Astrocyte (in vitro differentiated cells and primary cell): Measurements from ENCODE around the gene CERT1. TPM values are rescaled to one million over a fixed set of nuclear protein-coding genes. Genes with fewer than 3 reads are reported as not detected.

Experiments
- DNase-seq: peaks from one replicate; pipeline ENCODE4 v3.0.0-alpha.2; 2010; ENCODE audit warnings: low read depth
- FAIRE-seq: peaks from 2 replicates; lab custom pipeline; 2011; peaks lifted over from hg19 to GRCh38; lab: Jason Lieb, UNC
- H2AFZ ChIP-seq: 2 replicates; pipeline ENCODE4 v1.6.0; 2012; ENCODE audit warnings: low read depth, low read length, inconsistent platforms
- H3K27ac ChIP-seq: 2 replicates; pipeline ENCODE4 v1.5.1; 2011; ENCODE audit warnings: low read depth, low read length, inconsistent platforms
- H3K27me3 ChIP-seq: 2 replicates; pipeline ENCODE4 v1.6.0; 2011; ENCODE audit warnings: low read length, inconsistent platforms; ENCODE audit not compliant: insufficient read depth
- H3K36me3 ChIP-seq: 2 replicates; pipeline ENCODE4 v1.5.1; 2011; ENCODE audit warnings: low read length, inconsistent platforms; ENCODE audit not compliant: insufficient read depth
- H3K4me1 ChIP-seq: 2 replicates; pipeline ENCODE4 v1.5.1; 2011; ENCODE audit warnings: low read length, inconsistent platforms; ENCODE audit not compliant: insufficient read depth
- H3K4me2 ChIP-seq: 2 replicates; pipeline ENCODE4 v1.6.0; 2012; ENCODE audit warnings: low read length, inconsistent platforms
- H3K4me3 ChIP-seq: 2 replicates; pipeline ENCODE4 v1.5.1; 2011; ENCODE audit warnings: low read depth, mild to moderate bottlenecking, low read length, inconsistent platforms; ENCODE audit not compliant: insufficient read depth
- H3K79me2 ChIP-seq: 2 replicates; pipeline ENCODE4 v1.6.0; 2012; ENCODE audit warnings: mild to moderate bottlenecking, low read length, inconsistent platforms; ENCODE audit not compliant: insufficient read depth
- H3K9ac ChIP-seq: 2 replicates; pipeline ENCODE4 v1.6.0; 2012; ENCODE audit warnings: mild to moderate bottlenecking, low read length, inconsistent platforms
- H3K9me3 ChIP-seq: 2 replicates; pipeline ENCODE4 v1.5.1; 2012; ENCODE audit warnings: low read depth, mild to moderate bottlenecking, low read length, inconsistent platforms; ENCODE audit not compliant: insufficient read depth
- H4K20me1 ChIP-seq: 2 replicates; pipeline ENCODE4 v1.6.0; 2012; ENCODE audit warnings: low read length, inconsistent platforms; ENCODE audit not compliant: insufficient read depth
- H3K27ac Mint-ChIP-seq: one replicate; pipeline ENCODE4 v1.8.0; 2021; ENCODE audit warnings: mild to moderate bottlenecking, mixed read lengths; ENCODE audit not compliant: unreplicated experiment
- H3K27me3 Mint-ChIP-seq: one replicate; pipeline ENCODE4 v1.8.0; 2021; ENCODE audit warnings: low read depth, mixed read lengths; ENCODE audit not compliant: unreplicated experiment
- H3K36me3 Mint-ChIP-seq: one replicate; pipeline ENCODE4 v1.8.0; 2021; ENCODE audit warnings: low read depth, mixed read lengths; ENCODE audit not compliant: unreplicated experiment
- H3K4me1 Mint-ChIP-seq: one replicate; pipeline ENCODE4 v1.8.0; 2021; ENCODE audit warnings: low read depth, mixed read lengths; ENCODE audit not compliant: unreplicated experiment
- H3K4me3 Mint-ChIP-seq: one replicate; pipeline ENCODE4 v1.8.0; 2021; ENCODE audit warnings: mild to moderate bottlenecking, moderate library complexity, mixed read lengths; ENCODE audit not compliant: unreplicated experiment
- H3K9me3 Mint-ChIP-seq: one replicate; pipeline ENCODE4 v1.8.0; 2021; ENCODE audit warnings: mild to moderate bottlenecking, mixed read lengths; ENCODE audit not compliant: unreplicated experiment
- CTCF ChIP-seq: IDR thresholded peaks from 2 replicates; pipeline ENCODE4 v1.5.1; 2011; ENCODE audit warnings: low read depth, mild to moderate bottlenecking, inconsistent platforms, low read length, moderate library complexity; ENCODE audit not compliant: insufficient read depth
- EZH2 ChIP-seq: IDR thresholded peaks from 2 replicates; pipeline ENCODE4 v1.6.1; 2012; ENCODE audit warnings: mild to moderate bottlenecking, low read length, inconsistent platforms; ENCODE audit not compliant: insufficient read depth
- total RNA-seq: library from RNA; stranded (reverse); gene quantifications from 2 replicates; pipeline ENCODE4 v1.2.1, GENCODE V29; 2021

CERT1 gene
- total RNA-seq, 1 donor from 2014 or later = 29.6 TPM

- Histone ChIP-seq H2AFZ (no peak overlapping the region), H3K9ac (no peak overlapping the region), H3K27ac (peak overlapping the region; percentile 8), H3K4me3 (no peak overlapping the region), H3K79me2 (peaks cover 97% of the 10 kb centered on the region), H4K20me1 (peaks cover 39% of the 10 kb centered on the region), H3K9me3 (no peaks in the 10 kb centered on the region), H3K36me3 (no peaks in the 10 kb centered on the region), H3K4me1 (peaks cover 3% of the 10 kb centered on the region), H3K4me2 (peak overlapping the region; percentile 23), H3K27me3 (no peaks in the 10 kb centered on the region)
- Mint-ChIP-seq H3K27me3 (no peaks in the 10 kb centered on the region), H3K27ac (no peak overlapping the region), H3K36me3 (peaks cover 12% of the 10 kb centered on the region), H3K4me3 (no peak overlapping the region), H3K9me3 (peaks cover 6% of the 10 kb centered on the region), H3K4me1 (peaks cover 19% of the 10 kb centered on the region)
- DNase-seq (no peak), FAIRE-seq (no peak)
- TF ChIP-seq CTCF (no peak), EZH2 (no peak)
Observed at GRCh38 chr5:75522542-75522941, 11.1 kb upstream of the CERT1 start.

DNA sequence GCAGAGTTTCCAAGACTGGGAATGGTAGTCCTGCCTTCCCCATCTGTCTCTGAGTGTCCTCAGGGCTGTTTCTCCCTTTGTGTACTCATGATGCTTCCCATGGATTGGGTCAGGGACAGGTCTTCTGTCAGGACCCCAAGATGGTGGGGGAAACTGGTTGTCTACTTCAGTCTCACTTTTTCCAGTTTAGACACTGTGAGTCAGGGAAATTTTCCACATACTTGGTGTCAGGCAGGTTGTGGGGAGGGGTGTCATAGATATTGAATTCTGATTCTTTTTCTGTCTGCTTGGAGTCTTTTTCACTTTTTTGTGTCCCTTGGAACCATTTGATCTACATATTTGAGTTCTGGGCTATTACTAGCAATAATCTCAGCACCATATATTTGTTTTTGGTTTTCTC is 10.6 kb upstream of the CERT1 start:
- H3K27ac ChIP-seq = peak overlapping the region; percentile 8
- no peak overlapping the region for H3K9ac ChIP-seq
- TF ChIP-seq EZH2 = no peak
- TF ChIP-seq CTCF = no peak
- no peaks in the 10 kb centered on the region for H3K9me3 ChIP-seq
- peaks cover 3% of the 10 kb centered on the region for H3K4me1 ChIP-seq
- H3K9me3 Mint-ChIP-seq = peaks cover 6% of the 10 kb centered on the region
- peaks cover 97% of the 10 kb centered on the region for H3K79me2 ChIP-seq
- peak overlapping the region; percentile 95 for H3K27ac Mint-ChIP-seq
- H3K4me3 Mint-ChIP-seq = peak overlapping the region; percentile 35
- peaks cover 12% of the 10 kb centered on the region for H3K36me3 Mint-ChIP-seq
- no peak overlapping the region for H2AFZ ChIP-seq
- no peaks in the 10 kb centered on the region for H3K36me3 ChIP-seq
- no peak overlapping the region for H3K4me3 ChIP-seq
- no peaks in the 10 kb centered on the region for H3K27me3 ChIP-seq
- H3K27me3 Mint-ChIP-seq = no peaks in the 10 kb centered on the region
- H3K4me2 ChIP-seq = peak overlapping the region; percentile 23
- H3K4me1 Mint-ChIP-seq = peaks cover 19% of the 10 kb centered on the region
- peaks cover 42% of the 10 kb centered on the region for H4K20me1 ChIP-seq
- peak; percentile 54 for DNase-seq
- FAIRE-seq = no peak

GRCh38 chr5:75521195-75521594 is 9.8 kb upstream of the CERT1 start:
- peak overlapping the region; percentile 95 for H3K27ac Mint-ChIP-seq
- peaks cover 12% of the 10 kb centered on the region for H3K36me3 Mint-ChIP-seq
- Histone ChIP-seq H3K4me1 (peaks cover 3% of the 10 kb centered on the region), H3K27ac (no peak overlapping the region), H2AFZ (no peak overlapping the region), H3K79me2 (peaks cover 98% of the 10 kb centered on the region), H3K4me2 (no peak overlapping the region), H3K36me3 (no peaks in the 10 kb centered on the region), H3K4me3 (no peak overlapping the region), H4K20me1 (peaks cover 42% of the 10 kb centered on the region), H3K27me3 (no peaks in the 10 kb centered on the region), H3K9ac (no peak overlapping the region), H3K9me3 (no peaks in the 10 kb centered on the region)
- no peak overlapping the region for H3K4me3 Mint-ChIP-seq
- DNase-seq (no peak), FAIRE-seq (no peak)
- H3K27me3 Mint-ChIP-seq = no peaks in the 10 kb centered on the region
- H3K4me1 Mint-ChIP-seq = peaks cover 19% of the 10 kb centered on the region
- H3K9me3 Mint-ChIP-seq = peaks cover 6% of the 10 kb centered on the region
- no peak for TF ChIP-seq CTCF
- TF ChIP-seq EZH2 = no peak
